HG02884 (cell line): ENCODE measurements around the gene DNAI2.

Experiments used
- ATAC-seq: cut with Tn5 transposase; IDR thresholded peaks from one replicate; pipeline ENCODE4 v1.9.1; 2021; ENCODE audit warnings: mild to moderate bottlenecking, moderate library complexity; ENCODE audit not compliant: unreplicated experiment

Gene DNAI2

DNA sequence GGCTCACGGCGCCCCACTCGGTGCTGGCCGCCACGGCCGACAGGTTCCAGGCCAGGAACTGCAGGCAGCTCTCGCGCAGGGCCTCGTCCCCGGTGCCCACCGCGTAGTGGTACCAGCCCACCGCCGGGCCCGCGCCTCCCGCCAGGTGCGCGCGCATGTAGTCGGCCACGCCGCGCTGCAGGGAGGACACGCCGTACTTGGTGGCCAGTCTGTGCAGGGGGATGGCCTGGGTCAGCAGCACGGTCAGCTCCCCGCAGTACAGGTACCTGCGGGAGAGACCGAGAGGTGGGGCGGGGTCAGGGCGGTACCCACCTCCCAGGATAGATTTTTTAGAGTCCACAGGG is 83.4 kb downstream of the DNAI2 start:
- no peak for ATAC-seq

DNA sequence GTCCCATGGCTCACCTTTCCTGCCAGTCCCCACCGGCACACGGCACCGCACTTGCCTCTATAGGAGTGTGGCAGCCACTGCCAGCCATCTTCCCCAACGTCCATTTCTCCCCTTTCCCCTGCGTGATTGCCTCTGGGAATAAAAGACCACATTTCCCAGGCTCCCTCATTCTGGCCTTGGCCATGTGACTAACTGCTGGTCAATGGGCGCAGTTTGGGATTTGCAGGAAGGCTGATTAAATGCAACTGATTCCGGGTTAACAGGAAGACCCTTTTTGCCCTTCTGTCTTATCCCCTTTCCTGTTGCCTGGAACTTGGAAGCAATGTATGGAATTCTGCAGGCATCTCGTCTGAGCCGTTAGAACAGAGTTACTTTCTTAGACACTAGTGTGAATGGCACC is 84.7 kb downstream of the DNAI2 start:
- no peak for ATAC-seq

DNA sequence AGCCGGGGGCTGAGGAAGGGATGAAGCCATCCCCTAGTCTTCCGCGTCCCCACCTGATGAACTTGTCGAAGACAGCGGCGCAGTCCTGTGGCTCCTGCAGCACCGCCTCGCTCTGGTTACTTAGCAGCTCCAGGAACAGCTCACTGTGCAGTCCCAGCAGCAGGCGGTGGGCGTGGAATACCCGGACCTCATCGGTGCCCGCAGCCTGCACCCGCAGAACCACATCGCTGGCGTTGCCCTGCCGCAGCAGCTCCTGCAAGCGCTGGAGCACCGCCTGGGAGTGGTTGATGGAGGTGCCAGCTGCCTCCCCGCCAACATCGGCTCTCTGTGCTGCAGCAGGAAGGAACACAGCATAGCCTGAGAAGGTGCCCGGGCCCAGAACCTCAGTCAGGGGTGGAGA is 85.9 kb downstream of the DNAI2 start:
- no peak for ATAC-seq

DNA sequence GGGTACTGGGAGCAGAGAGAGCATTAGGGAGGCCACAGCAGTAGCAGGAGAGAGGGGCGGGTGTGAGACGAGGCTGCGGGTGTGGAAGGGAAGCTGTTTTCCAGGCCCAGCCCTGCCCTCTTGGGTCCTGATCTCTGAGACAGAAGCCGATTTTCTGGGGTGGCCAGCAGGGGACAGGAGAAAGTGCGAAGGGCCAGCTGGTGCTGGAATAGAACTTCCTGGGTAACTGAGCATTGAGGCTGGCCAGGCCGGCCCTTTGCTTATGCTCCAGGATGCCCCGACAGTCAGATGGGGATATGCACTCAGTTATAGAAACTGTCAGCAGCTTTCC is 86.8 kb downstream of the DNAI2 start:
- no peak for ATAC-seq

DNA sequence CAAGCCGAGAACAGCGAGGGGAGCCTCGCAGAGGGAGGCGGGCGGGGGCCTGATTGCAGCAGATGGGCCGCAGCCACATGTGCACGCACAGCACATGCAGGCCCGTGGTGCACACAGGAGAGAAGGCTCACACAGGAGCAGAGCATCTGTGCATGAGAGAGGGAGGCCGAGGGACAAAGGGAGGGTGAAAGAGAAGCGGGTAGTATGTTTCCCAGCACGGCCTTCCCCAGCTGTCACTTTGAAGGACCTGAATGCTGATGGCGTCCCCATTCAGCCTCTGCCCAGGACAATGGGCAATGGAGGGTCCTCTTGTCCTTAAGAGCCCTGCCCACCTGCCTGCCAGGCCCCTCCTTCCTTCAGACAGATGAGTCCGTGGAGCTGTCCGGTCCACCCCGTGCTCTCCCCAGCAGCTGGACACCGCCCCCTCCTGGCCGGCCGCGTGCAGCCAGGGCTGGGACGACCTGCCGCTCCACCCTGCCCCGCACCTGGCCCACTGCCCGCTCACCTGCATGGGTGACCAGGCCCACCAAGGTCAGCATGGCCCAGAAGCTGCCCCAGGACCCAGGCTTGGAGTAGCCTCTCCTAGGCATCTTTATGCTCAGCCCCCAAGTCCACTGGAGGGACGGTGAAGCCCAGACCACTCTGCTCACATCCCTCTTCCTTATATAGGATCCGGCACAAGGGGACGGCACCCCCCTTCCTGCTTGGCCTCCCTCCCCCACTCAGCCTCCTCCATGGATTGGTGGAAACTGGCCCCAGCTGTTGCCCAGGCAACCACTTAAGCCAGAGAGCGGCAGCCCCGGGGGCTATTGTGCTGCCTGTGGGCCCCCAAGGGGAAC is 87.4 kb downstream of the DNAI2 start, which contains the start of gene BTBD17:
Gene BTBD17 (minus strand): TSS at position 639 of the 839 bp plus-strand sequence. CDS start 49 bp downstream, at position 590.
- no peak for ATAC-seq

DNA sequence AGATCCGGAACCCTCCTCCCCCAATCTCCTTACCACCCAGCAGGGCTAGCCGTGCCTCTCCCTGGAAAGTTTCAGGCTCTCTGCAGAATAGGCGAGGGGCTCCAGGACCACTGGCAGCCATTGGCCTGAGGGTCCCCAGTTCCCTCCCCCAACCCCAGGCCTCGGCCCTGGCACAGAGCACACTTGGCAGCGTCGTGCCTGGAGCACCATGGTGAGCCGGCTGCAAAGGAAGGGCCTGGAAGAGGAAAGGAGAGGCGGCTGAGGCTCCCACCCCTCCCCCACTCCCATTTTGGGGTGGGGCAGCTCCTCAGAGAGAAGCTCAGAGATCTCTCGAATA is 88.0 kb downstream of the DNAI2 start:
- no peak for ATAC-seq

DNA sequence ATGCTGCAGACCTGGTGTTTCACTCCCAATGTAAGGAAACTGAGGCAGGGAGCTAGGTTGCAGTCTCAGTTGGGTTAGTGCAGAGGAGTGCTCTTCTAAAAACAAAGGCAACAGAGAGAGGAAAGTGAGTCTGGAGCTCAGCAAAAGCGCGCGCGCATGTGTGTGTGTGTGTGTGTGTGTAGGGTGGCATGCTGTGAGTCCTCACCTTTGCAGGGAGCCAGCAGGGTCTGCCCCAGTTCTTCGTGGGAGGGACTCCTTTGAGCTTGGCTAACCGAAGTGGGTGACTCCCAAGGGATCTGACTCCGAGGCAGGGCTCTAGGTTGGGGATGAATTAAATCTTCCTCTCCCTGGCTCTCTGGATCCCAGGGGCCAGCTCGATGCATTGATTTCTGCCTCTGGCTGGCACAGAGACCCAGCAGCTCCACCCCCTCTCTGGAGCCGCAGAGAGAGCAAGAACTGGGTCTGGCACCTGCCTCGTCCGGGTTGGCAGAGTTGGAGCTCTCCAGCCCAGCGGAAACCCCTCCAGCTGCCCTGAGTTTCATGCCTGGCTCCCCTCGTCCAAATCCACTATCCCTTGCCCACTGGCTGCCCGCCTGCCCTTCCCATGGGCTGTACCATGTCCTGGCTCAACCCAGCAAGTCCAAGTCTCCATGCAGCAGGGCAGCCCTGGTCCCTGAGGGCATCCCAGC is 88.9 kb downstream of the DNAI2 start:
- no peak for ATAC-seq
